Measurements from ENCODE around the gene SARS2. TPM values are rescaled to one million over a fixed set of nuclear protein-coding genes. Genes with fewer than 3 reads are reported as not detected.

The SARS2 gene
- total and polyA plus RNA-seq, 7 donors, result 13.3 to 19.8 (median 17.0) TPM

DNA sequence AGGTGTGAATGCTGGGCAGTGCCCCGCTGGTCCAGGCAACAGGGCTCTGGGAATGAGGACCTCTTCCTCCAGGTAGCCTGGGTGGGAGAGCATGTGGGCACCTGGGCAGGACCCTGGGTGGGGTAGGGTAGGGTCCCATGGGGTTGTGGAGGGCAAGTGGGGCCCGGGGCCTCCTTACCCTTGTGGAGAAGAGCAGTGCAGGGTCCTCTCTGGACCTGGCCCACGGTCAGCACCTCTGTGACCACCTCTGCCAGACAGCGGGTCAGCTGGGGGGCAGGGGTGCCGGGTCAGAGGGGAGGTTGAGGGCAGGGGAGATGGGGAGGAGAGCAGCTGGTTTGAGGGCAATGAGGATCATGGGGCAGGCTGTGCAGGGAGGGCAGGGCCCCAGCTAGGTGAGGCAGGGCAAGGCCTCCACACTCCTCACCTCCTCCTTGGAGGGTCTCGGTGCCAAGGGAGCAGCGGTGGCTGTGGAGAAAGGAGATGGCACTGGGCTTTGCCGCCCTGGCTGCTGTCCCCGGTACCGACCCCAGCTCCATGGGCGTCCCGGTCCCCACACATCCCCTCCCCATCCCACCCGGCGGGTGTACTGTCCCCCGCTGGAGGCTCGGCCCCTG is 19.1 kb downstream of the SARS2 start:
- H3K27me3 ChIP-seq (ENCODE audit: insufficient read depth in 3 of 3, low read length in 2 of 3), result no peaks in the 10 kb centered on the region
- H3K27ac ChIP-seq, result no peak overlapping the region
- H3K4me1 ChIP-seq, result no peaks in the 10 kb centered on the region
- DNase-seq (no peak), ATAC-seq (no peak)
- no peak overlapping the region for H3K4me3 ChIP-seq
- H3K36me3 ChIP-seq (ENCODE audit: insufficient read depth in 1 of 2, low read depth in 1 of 2), result peaks cover 2 to 39% of the 10 kb centered on the region in 2 donors
- 57 to 72% (median 59%) methylated on average over 13 to 16 of the region's 16 CpGs for WGBS, 3 donors
- TF ChIP-seq, protein P1, sequence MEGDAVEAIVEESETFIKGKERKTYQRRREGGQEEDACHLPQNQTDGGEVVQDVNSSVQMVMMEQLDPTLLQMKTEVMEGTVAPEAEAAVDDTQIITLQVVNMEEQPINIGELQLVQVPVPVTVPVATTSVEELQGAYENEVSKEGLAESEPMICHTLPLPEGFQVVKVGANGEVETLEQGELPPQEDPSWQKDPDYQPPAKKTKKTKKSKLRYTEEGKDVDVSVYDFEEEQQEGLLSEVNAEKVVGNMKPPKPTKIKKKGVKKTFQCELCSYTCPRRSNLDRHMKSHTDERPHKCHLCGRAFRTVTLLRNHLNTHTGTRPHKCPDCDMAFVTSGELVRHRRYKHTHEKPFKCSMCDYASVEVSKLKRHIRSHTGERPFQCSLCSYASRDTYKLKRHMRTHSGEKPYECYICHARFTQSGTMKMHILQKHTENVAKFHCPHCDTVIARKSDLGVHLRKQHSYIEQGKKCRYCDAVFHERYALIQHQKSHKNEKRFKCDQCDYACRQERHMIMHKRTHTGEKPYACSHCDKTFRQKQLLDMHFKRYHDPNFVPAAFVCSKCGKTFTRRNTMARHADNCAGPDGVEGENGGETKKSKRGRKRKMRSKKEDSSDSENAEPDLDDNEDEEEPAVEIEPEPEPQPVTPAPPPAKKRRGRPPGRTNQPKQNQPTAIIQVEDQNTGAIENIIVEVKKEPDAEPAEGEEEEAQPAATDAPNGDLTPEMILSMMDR (IDR thresholded peaks at IDR 0.05), result no peak
- intact Hi-C loops (cut with DNase I), result no loop called here
- no peaks in the 10 kb centered on the region for H3K9me3 ChIP-seq

DNA sequence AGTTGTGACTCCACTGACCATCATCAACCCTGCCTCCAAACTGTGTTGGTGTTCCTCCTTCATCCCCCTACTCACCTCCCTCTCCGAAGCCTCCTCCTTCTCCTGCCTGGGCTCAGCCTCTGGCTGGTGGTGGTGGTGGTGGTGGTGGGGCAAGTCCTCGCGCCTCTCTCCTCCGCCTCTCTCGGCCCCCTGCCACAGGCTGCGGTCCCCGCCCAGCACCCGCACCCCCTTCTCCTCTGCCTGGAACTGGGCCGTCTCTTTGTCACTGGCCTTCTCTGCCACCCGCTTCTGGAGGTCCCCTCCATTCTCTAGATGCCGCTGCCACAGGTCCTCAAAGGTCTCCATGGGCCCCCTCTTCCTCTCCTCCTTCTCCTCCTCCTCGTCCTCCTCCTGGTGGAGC is 20.1 kb downstream of the SARS2 start:
- DNase-seq, result no peak
- Histone ChIP-seq H3K4me1 (no peaks in the 10 kb centered on the region), H3K9me3 (no peaks in the 10 kb centered on the region), H3K27ac (no peak overlapping the region), H3K27me3 (ENCODE audit: insufficient read depth in 3 of 3, low read length in 2 of 3) (no peaks in the 10 kb centered on the region), H3K36me3 (ENCODE audit: insufficient read depth in 1 of 2, low read depth in 1 of 2) (peaks cover 2 to 41% of the 10 kb centered on the region in 2 donors), H3K4me3 (no peak overlapping the region)
- no peak for ATAC-seq
- intact Hi-C loops (cut with DNase I), result no loop called here
- TF ChIP-seq, protein P1 (IDR thresholded peaks at IDR 0.05), result no peak
- 93 to 96% (median 95%) methylated on average over 11 to 12 of the region's 12 CpGs for WGBS, 3 donors

DNA sequence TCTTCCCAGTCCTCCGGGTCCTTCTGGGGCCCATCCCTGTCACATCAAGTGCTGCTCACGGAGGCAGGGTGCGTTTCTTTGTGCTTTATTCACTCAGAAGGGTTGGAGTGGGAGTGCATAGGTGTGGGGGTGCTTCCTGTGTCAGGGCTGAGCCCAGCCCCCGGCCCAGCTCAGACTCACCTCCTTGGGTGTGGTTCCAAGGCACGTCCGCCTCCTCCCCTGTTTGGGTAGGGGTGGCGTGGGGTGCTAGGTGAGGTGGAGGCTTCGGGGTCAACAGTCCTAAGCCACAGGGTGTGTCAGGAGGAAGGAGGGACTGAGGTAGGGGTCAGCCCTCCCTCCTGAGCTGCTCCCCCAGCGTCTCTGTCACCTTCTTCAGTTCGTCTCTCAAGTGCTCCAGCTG is 21.7 kb downstream of the SARS2 start:
- DNase-seq, result no peak
- intact Hi-C loops (cut with DNase I), result no loop called here
- no peak overlapping the region for H3K27ac ChIP-seq
- ATAC-seq, result no peak
- no peak overlapping the region for H3K4me3 ChIP-seq
- H3K4me1 ChIP-seq, result no peaks in the 10 kb centered on the region
- WGBS, 3 donors, result 82 to 87% (median 85%) methylated on average over 10 of the region's 10 CpGs
- no peaks in the 10 kb centered on the region for H3K27me3 ChIP-seq (ENCODE audit: insufficient read depth in 3 of 3, low read length in 2 of 3)
- peaks cover 0 to 50% of the 10 kb centered on the region in 2 donors for H3K36me3 ChIP-seq (ENCODE audit: insufficient read depth in 1 of 2, low read depth in 1 of 2)
- TF ChIP-seq, protein P1 (IDR thresholded peaks at IDR 0.05), result no peak
- no peaks in the 10 kb centered on the region for H3K9me3 ChIP-seq

DNA sequence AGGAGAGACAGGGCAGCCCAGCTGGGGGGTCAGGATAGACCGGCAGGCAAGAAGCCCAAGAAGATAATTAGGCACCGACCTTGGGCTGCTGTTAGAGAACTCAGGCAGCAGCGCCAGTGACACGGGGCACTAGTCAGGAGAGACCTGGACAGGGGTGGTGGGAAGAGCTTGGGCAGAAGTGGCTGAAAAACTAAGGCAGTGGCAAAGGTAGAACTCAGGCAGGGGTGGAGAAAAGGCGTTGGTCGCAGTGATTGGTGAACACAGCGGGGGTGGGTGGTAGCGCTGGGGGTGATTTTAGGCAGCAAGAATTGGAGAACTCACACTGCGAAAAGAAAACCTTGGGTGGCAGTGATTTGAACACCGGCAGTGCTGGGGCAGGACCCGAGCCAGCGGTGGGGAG is 22.9 kb downstream of the SARS2 start:
- Histone ChIP-seq H3K9me3 (no peaks in the 10 kb centered on the region), H3K36me3 (ENCODE audit: insufficient read depth in 1 of 2, low read depth in 1 of 2) (peaks cover 0 to 60% of the 10 kb centered on the region in 2 donors), H3K4me1 (no peaks in the 10 kb centered on the region), H3K27me3 (ENCODE audit: insufficient read depth in 3 of 3, low read length in 2 of 3) (no peaks in the 10 kb centered on the region), H3K27ac (no peak overlapping the region), H3K4me3 (no peak overlapping the region)
- 94 to 95% (median 94%) methylated on average over 12 of the region's 12 CpGs for WGBS, 3 donors
- intact Hi-C loops (cut with DNase I), result no loop called here
- TF ChIP-seq, protein P1 (IDR thresholded peaks at IDR 0.05), result no peak
- ATAC-seq (no peak), DNase-seq (no peak)

DNA sequence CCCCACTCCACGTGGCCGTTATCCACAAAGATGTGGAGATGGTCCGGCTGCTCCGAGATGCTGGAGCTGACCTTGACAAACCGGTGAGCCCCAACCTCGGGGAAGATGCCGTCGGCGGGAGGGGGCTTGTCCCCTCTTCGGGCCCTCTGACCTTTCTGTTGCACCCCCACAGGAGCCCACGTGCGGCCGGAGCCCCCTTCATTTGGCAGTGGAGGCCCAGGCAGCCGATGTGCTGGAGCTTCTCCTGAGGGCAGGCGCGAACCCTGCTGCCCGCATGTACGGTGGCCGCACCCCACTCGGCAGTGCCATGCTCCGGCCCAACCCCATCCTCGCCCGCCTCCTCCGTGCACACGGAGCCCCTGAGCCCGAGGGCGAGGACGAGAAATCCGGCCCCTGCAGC is 23.3 kb downstream of the SARS2 start:
- Histone ChIP-seq H3K36me3 (ENCODE audit: insufficient read depth in 1 of 2, low read depth in 1 of 2) (peaks cover 0 to 60% of the 10 kb centered on the region in 2 donors), H3K9me3 (no peaks in the 10 kb centered on the region), H3K27me3 (ENCODE audit: insufficient read depth in 3 of 3, low read length in 2 of 3) (no peaks in the 10 kb centered on the region), H3K27ac (no peak overlapping the region), H3K4me3 (no peak overlapping the region), H3K4me1 (no peaks in the 10 kb centered on the region)
- intact Hi-C loops (cut with DNase I), result no loop called here
- no peak for ATAC-seq
- 93 to 95% (median 94%) methylated on average over 29 of the region's 29 CpGs for WGBS, 3 donors
- DNase-seq, result no peak
- TF ChIP-seq, protein P1 (IDR thresholded peaks at IDR 0.05), result no peak

Measured in psoas muscle (tissue), 8 donors.